ENCODE measurements around the gene SLIT1. TPM values are rescaled to one million over a fixed set of nuclear protein-coding genes. Genes with fewer than 3 reads are reported as not detected.

Gene SLIT1
- 1 to 10 TPM; 3.7 to 8.0 (median 4.4) TPM for polyA plus RNA-seq (ENCODE audit: insufficient read depth in 1 of 5, insufficient read length in 5 of 5, low replicate concordance in 1 of 5)
- long read RNA-seq, donor 1: 0 reads
- long read RNA-seq, donor 2, full-length matches to known transcripts: 1 of 1 reads
- long read RNA-seq, donor 2, partial matches to known transcripts: 0 of 1 reads
- long read RNA-seq, donor 2, other reads (novel, unspliced or antisense): 0 of 1 reads
- long read RNA-seq, donor 3: 0 reads
- long read RNA-seq, donor 4: 0 reads
- long read RNA-seq, donor 5: 0 reads
- long read RNA-seq, donor 6: 0 reads
- long read RNA-seq, donor 7: 0 reads
- long read RNA-seq, donor 8: 0 reads

GRCh38 chr10:97185326-97186058 lies at the start of gene SLIT1:
Gene SLIT1 (minus strand): TSS chr10:97185959. CDS start chr10:97185674, 285 bp downstream.
- DNase-seq: no peak

- no peak for DNase-seq
These were observed 49.6 kb upstream of the SLIT1 start for GRCh38 chr10:97235353-97235752.

GRCh38 chr10:97234400-97234799 lies 48.6 kb upstream of the SLIT1 start:
- peak in 1 of 2 donors; percentile 25 for DNase-seq

DNA sequence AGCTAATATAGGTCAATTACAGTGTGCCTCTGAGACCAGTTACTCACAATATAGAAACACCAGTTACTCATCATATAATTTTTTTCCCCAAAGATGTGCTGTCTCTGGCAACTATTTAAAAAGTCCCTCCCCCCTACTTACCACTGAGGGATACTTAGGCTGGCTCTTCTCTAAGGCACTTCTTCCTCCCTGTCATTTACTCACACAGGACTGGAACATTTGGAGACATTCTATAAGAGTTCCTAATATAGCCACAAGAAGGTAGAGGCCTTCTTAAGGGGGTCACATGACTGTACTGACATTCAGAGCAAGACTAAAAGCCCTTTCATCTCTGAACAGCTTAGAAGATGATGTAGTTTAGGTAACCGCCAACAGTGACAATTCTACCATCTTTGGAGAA lies 44.4 kb upstream of the SLIT1 start:
- no peak for DNase-seq

DNA sequence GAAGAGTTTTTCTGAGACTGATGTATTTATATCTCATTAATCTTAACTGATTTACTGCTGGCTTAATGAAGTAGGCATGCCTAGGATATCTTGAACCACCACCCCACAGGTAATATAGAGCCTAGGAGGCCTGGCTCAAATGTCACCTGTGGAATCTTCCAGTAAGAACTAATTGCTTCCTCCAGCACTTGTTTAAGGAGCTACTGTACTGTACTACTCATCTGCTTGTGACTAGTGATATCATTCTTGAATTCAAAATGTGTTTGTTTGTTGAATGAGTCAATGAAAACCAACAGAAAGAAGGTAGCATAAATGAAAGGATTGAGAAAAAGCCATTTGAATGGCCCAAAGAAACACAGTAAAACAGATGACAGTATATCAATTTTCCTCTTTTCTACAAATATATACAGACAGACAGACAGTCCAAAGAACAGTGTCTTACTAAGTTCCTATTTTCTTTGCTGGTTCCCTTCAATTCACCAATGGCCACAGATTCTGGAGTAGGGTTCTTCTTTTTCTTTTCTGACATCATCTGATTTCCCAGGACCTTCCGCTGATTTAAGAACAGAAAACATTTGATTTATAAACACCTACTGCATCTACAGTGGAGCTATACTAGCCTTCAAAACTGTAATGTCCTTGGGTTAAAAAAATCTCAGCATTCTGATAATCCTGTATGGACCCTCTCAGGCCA lies 43.7 kb upstream of the SLIT1 start:
- DNase-seq: no peak

- DNase-seq: no peak
These were observed 43.0 kb upstream of the SLIT1 start for GRCh38 chr10:97228775-97229157.

DNA sequence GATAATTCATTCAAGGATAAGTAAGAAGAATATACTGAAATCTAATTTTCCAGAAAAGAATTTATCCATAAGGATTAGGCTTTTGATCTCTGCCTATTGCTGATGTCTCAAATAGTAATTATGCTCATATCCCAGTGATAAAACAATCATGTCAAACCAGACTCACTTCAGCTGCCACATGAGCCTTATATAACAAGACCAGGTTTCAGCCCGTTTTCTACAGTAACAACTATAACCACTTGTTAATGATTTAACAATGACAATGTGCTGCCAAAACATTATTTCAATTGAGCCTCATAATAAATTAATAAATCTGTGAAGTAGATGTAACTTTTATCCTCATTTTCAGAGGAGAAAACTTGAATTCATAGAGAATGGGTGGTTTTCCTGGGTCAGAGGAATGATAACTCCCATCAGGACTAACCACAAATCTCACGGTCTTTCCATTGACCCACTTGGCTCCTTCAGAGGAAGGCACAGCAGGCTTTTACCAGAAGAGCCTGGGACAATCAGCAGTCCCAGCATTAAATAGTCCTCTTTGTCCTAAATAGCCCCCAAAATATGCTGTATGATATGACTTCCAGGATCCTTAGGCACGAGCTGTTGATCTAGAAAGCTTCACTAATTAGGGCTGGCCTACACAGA lies 42.5 kb upstream of the SLIT1 start:
- DNase-seq: no peak

- DNase-seq: no peak
These were observed 40.6 kb upstream of the SLIT1 start for GRCh38 chr10:97226398-97226797.

- DNase-seq: no peak
These were observed 39.0 kb upstream of the SLIT1 start for GRCh38 chr10:97224483-97225435.

GRCh38 chr10:97222326-97222961 lies 36.7 kb upstream of the SLIT1 start:
- DNase-seq: peak; percentile 29 to 36

- DNase-seq: no peak
These were observed 34.6 kb upstream of the SLIT1 start for GRCh38 chr10:97220355-97220754.

DNA sequence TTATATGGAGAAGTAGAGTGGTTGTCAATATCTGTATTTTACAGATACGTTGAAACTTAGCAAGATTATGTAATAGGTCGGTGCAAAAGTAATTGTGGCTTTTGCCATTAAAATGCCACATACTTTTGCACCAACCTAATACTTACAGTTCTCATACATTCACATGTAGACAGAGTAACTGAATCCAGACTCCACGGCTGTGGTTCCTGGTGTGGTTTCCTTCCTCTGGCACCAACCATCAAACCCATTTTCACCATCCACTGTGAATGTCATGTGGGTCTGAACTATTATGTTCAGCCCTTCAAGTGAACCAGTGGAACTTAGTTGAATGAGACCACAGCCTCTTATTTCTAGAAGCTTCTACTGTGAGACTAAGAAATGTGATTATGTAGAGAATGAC lies 31.5 kb upstream of the SLIT1 start:
- no peak for DNase-seq

GRCh38 chr10:97215619-97216260 lies 30.0 kb upstream of the SLIT1 start:
- no peak for DNase-seq

GRCh38 chr10:97213431-97213830 lies 27.7 kb upstream of the SLIT1 start:
- DNase-seq: no peak

DNA sequence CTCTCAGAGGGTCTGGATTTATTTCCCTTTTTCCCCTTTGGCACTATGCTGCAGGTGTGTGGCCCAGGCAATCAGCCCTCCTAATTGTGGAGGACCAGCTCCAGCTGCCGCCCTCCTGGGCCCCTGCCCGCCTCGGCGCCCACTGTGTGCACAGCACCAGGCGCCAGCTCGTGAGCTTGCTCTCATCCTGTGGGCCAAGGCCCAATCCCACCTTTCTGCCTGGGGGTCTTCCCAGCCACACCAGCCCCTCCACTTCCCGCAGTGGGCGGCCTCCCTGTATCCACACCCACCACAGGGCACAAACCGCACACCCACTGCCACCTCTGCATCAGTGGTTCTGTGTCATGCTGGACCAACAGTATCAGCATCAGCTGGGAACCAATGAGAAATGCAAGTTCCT lies 25.5 kb upstream of the SLIT1 start:
- no peak for DNase-seq

- peak; percentile 45 to 73 for DNase-seq
These were observed 24.8 kb upstream of the SLIT1 start for GRCh38 chr10:97210543-97210960.

GRCh38 chr10:97207756-97208346 lies 22.1 kb upstream of the SLIT1 start:
- no peak for DNase-seq

DNA sequence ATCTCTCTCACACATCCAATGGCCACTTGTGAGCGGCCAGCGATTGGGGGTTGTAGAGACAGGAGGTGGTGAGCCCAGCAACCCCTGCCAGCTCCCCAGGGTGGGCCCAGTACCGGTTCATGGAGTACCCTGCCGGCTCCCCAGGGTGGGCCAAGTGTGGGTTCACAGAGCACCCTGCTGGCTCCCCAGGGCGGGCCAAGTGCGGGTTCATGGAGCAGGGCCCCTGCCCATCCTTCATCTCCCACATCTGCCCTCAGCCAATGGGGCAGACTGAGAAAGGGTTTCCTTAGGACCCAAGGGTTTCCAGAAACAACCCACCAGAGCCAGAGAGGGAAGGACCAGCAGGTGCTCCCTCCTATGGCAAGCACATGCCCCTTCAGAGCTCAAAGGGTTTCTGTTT lies 21.4 kb upstream of the SLIT1 start:
- DNase-seq: no peak
